GM21515 (cell line): ENCODE data around the gene SRGAP1.
"Not testable (repeated sequence)": the region's sequence is repeated elsewhere in the genome, so short reads cannot be mapped to it uniquely, and the experiment has no call there.

ENCODE experiments used
- ATAC-seq: cut with Tn5 transposase; IDR thresholded peaks from one replicate; pipeline ENCODE4 v1.9.1; 2021; ENCODE audit not compliant: unreplicated experiment

SRGAP1 gene

DNA sequence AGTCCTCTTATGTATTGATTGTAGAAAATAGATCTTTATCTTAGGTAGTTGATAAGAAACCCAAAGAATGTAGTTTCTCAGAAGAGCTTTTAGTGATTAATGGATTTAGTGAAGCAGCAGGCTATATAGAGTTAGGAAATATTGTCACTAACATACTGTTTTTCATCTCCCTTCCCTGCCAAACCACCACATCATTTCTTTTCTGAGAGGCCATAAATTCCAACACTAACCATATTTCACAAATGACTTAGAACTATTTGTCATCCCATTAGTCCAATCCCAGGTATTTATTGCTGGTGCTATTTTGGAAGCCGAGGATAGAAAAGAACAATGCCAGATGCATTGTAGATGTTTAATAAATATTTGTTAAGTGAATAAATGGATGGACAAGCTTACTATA lies 191.9 kb downstream of the SRGAP1 start:
- no peak for ATAC-seq

DNA sequence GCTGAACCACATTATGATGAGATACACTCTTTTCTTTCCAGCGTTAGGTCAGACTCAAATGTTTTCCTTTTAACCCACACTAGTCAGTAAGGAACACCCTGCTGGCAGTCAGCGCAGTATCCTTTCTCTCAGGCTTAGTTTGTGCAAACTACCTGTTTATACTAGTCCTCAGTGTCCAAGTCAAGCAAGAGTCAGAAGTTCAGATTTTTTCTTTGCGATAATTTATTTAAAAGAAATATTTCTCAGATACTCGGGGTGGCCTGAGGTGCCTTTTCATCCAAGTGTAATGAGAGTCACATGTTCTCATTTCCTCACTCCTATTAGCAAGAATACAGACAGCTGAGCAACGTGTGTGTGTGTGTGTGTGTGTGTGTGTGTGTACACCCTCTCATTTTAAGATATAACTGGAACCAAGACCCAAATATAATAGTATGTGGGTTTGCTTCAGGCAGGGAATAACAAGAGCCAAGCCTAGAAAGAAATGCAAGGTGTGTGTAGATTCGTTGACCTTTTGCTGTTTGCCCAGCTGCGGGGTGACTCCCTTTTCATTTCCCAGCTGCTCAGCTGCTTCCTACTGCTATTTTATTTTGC lies 194.9 kb downstream of the SRGAP1 start:
- ATAC-seq = no peak

DNA sequence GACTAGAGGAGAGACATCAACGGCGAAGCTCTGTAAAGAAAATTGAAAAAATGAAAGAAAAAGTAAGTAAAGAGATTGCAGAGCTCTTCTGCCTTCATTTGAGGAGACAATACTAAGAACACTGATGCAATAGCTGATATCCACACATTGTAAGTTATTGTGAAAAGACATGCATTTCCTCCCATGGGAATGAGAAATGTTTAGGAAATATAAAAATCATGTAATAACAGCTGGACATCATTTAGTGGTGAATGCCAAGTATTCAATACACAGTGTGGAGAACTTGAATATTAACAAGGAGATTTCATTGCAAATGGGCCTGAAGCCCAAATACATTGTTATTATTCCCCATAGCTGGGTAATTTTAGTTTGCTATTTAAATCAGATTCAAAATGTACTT lies 198.4 kb downstream of the SRGAP1 start:
- ATAC-seq = no peak

DNA sequence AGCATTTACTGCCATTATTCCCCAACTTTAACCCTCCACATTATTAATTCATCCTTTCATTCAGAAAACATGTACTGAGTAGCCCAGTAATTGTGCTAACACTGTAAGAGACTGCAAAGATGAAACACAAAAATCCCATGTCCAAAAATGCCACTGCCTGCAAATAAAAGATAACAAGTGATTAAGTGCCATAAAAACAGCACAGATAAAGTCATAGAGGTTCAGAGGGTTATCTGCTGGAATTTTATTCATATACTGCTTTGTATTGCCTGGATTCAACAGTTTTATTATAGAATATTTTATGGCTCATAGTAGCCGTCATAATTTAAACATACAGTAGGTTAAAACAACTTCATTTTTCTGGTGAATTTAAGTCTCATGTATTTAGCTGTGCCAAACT lies 199.7 kb downstream of the SRGAP1 start:
- no peak for ATAC-seq

DNA sequence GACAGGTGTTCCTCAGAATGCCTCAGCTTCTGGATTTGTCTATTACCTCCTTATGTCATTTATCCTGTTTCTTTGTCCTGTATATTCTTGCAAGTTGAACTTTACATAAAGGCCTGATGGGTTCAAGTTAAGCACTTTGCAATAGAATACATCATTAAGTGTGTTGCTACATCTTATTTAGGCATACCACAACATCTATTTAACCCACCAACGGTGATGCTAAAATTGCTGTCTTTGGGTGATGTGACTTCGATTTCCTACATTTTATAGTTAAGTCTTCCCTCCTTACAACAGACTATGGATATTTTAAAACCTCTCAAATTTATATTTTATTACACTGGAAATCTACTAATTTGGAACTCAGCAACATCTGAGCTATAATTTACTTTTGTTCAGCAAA lies 206.6 kb downstream of the SRGAP1 start:
- no peak for ATAC-seq

DNA sequence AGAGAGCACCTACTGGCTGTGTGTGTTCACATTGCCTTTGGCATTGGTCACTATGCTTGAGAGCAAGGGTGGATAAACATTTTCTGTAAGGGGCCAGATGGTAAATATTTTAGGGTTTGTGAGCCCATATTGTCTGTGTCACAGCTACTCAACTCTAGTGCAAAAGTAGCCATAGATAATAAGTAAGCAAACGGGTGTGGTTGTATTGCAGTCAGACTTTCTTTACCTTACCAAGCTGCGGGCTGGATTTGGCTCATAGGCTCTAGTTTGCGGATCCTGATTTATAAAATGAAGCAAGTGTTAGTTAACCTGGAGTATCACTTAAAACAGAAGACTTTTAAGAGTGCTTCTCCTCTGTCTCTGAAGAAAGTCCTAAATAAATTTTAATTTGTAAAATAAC lies 208.6 kb downstream of the SRGAP1 start:
- no peak for ATAC-seq

DNA sequence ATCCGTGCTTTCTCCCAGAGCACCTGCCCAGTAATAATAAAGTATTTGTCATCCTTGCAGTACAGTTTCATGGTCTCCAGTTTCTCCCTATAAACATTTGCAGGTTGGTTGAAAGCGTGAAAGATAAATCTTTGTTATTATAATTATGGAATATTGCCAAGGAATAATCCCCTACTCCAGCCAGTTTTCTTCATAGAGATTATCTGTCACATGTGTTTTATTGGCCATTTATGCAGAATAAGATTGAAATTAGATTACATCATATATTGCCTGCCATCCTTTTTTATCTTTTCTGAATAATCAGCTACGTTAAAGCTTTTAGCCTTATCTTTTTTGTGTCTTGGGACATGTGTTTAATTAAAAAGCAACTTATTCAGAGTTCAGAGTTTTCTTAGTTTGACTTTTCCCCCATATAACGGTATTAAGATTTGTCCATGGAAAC lies 209.6 kb downstream of the SRGAP1 start:
- no peak for ATAC-seq

DNA sequence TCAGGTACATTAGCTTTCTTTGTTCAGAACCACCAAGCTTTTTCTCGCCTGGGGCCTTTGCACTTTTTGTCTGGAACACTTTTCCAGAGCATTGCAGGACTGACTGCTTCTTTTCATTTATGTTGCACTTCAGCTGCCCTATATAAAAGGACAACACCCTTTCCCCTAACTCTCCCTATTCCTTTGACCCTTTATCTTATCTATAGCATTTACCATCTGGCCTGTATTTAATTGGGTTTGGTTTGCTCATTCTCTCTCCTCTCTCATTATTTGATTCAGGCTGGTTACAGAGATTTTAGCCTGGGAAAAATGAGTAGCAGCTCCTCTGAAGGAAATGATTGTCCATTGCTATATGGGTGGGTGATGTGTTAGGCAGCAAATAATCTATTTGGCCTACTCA lies 212.2 kb downstream of the SRGAP1 start:
- ATAC-seq = no peak

DNA sequence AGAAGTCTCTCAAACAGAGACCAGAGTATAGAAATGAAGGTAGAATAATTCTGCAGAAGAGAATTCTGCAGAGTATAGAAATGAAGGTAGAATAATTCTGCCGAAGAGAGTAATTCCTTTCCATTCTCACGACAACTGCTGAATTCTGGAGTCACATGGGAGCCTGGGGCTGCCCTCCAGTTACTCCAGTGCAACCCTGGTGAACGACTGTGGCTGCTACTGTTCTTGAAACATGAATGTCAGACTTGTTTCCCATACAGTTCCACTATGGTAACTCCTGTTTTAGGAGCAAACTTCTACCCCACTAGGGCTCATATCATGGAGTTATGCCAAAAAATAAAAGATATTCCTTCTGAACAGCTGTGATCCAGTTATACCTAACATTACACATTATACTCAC lies 213.2 kb downstream of the SRGAP1 start:
- no peak for ATAC-seq

DNA sequence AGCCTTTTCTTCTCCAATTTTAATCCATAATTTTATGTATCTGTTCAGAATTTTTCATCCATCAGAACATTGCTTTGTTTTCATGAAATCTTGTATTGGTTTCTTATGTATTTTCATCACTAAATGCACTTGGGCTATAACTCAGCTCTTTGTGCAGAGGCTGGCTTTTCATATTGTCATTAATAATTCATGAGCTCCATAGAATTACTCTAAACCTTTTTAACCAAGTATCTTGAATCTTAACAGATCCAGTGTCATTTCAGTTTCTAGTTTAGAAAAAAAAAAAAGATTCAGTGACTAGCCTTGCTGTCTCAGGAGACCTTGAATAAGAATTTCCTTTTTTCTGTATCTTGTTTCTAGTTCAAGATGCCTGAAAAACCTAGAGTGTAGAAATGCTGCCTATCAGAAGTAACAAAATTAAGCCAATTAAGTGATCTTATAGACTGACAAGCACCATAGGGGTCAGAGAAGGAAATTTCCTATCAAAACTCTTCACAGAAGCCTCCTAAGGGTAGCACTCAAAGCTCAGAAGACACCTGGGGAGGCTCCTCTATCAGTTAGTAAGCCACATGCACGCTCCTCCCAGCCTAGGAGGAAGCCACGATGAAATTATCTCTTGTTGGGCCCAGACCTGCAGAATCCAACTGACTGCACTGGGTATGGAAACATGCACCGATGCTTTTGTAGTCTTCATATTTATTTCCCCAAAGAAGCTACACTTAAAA lies 214.2 kb downstream of the SRGAP1 start:
- no peak for ATAC-seq

DNA sequence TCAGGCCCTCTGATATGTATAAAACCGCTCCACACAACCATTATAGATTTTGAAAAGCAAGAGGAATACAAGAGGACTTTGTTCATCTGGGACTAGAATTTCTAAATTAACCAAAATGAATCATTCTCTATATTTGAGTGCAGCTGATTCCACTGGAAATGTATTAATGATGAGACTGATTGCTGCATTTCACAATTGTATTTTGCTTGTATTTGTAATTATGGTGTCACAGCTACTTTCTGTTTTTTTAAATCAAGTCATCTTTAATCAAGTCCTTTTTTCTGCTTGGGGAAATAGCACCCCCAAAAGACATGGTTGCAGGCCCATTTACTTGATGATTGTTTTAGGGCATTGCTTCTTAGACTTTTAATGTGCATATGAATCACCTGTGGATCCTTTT lies 215.2 kb downstream of the SRGAP1 start:
- ATAC-seq = no peak

DNA sequence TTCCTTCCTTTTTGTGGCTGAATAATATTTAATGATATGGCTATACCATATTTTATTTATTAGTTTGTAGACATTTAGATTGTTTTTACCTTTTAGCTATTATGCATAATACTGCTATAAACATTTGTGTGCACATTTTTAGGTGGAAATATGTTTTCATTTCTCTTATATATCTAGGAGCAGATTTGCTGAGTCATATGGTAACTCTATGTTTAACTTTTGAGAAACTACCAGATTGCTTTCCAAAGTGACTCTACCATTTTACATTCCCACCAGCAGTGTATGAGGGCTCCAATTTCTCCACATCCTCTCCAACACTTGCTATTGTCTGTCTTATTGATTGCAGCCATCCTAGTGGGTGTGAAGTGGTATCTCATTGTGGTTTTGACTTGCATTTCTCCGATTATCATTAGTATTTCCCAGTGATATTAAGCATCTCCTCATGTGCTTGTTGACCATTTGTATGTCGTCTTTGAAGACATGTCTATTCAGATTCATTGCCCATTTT lies 217.4 kb downstream of the SRGAP1 start:
- no peak for ATAC-seq

DNA sequence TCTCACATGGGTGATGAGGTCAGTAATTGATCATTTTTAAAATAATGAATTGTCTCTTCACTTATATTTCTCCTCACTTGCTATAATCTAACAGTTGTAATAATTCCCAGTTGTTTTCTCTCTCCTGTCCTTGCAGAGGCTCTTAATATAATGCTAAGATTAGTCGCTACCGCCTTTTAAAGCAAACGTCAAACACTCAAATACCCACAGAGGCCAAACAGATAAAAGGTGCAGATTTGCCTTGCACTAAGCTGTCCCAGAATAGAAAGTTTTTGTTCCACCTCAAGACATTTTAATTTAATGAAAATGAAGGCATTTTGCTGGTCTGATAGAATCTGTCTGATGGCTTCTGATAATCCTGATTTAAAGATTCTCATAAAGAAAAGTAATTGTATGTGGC lies 218.6 kb downstream of the SRGAP1 start:
- ATAC-seq = no peak

DNA sequence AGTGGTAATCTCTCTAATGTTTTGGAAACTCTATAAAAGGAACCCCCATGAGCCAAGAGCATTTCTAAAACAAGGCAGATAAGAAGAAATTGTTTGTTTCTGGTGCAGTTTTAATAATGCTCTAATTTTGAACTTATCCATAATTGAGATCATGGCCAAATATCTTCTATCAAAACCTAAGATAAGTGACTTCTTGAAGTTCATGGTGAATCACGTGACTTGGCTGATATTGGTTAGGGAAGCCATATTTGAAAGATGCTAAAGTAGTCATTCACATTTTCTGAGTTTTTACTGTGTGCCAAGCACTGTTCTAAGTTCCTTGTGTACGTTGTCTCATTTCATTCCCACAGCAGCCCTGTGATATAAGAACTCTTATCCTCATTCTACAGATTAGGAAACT lies 219.7 kb downstream of the SRGAP1 start:
- ATAC-seq = no peak

DNA sequence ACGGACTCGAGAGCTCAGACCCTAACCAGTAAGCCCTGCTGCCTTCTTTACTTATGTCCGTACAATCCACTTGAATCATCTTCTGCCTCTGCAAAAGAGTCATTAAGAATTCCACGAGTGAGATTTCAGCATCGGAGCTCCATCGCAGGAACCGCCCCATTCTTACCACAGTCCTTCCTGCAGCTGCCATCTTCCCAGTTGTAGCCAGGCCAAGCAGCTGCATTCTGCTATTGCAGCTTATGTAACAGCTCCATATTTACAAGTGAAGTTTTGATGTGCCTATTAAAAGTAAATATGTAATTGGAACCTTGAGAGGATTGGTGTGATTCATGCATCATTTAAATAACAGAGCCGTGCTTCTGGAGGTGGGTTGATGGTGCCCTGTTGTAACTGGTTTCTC lies 220.2 kb downstream of the SRGAP1 start:
- ATAC-seq = no peak

DNA sequence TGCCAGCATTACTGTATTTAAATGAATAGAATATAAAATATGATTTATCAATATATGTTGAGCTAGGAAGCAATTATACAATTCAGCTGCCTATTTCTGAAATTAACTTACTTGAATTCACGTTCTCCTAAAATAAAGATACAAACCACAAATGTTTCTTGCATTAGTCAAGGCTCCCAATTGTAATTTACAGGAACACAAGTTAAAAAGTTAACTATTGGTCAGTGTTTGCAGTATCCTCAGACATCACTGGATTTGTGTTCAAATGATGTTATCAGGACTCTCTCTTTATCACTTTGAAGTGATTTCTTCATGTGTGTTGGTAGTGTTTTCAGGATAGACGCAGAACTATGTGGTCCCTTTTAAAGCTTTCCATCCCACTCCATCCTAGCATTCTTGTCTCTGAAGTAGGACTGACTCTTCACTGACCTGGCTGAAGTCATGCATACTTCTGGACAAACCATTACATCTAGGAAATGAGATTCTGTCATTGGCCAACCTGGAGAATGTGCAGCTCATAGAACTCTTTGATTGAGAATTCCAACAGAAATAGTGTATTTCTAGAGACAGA lies 221.5 kb downstream of the SRGAP1 start:
- ATAC-seq = no peak

DNA sequence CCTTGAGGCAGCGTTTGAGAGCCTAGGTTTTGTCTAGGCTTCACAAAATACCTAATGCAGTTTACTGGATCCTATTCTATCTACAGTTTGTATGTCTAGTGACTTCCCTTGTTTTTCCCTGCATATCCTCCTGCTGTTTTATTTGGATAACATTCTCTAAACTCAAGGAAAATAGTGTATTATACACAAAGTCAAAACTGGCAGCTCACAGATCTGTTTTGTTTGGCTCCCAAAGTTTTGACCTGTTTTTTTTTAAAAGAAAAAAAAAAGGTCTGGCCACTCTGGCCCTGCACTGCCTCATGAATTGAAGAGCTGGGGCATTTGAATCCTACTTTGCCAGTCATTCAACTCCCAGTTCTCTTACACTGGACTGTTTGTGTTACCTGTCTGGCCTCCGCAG lies 222.3 kb downstream of the SRGAP1 start:
- ATAC-seq = no peak

DNA sequence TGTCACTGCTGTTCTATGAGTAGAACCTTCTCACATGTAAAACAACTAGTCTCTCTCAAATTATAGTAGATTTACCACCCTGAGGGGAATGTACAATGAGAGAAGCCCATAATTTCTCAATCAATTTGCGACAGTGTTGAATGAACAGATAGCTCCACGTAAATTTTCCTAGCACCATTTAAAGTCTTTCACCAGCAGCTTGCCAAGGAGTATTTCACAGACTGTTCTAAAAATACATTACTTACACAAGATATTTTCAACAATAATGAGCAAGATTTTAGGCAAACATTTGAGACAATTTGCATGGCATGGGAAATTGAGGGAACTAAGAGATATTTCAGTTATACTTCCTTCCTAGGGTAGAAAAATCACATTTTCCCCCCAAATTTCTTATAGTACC lies 226.0 kb downstream of the SRGAP1 start:
- ATAC-seq = no peak

DNA sequence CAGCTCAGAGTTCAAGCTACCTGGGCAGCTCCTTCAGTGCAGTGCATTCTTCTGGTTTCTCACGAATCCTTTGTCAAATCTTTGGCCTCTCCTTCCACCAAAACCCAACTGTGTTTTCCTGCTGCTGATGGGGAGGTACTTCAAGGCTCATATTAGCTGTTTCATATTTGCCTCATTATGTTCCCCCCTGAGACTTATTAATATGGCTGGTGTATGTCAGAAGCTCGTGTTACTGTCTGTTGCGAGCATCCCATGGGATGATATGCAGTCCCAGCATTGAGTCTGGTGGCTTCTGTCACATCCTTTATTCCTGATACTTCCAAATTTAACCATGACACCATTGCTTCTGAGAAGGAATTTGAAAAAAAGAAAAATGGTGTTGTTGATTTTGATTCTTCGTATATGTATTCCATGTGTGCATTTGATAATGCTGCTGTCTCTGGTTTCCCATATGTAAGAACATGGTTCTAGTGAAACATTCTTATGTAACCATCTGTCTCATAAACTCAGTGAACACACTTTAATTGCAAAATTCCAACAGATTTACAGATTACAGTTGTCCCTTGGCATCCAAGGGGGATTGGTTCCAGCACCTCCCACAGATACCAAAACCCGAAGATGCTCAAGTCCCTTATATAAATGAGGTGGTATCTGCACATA lies 228.5 kb downstream of the SRGAP1 start:
- ATAC-seq = no peak

DNA sequence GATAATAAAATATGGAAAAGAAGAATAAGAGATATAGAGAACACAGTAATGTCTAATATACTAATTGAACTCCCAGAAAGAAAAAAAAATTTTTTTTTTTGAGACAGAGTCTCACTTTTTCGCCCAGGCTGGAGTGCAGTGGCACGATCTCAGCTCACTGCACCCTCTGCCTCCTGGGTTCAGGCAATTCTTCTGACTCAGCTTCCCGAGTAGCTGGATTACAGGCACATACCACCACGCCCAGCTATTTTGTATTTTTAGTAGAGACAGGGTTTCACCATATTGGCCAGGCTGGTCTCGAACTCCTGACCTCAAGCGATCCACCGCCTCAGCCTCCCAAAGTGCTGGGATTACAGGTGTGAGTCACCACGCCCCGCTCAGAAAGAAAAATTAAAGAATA lies 232.1 kb downstream of the SRGAP1 start:
- ATAC-seq = not testable (repeated sequence)

DNA sequence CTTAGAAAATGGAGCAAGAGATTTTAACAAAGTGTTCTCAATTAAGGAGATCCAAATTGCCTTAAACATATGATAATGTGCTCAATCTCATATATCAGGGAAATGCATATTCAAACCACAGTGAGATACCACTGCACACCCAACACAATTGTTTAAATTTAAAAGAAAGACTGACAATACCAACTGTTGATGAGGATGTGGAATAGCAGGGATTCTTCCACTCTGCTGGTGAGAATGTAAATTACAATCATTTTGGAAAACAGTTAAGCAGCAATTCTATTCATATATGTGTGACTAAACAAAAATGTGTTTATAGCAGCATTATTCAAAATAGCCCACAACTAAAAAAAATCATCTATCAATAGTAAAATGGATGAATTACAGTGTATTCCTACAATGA lies 233.4 kb downstream of the SRGAP1 start:
- no peak for ATAC-seq
